GM23338 (cell line): ENCODE data around the gene SAMD10. TPM values are rescaled to one million over a fixed set of nuclear protein-coding genes. Genes with fewer than 3 reads are reported as not detected.

ENCODE experiments used
- ATAC-seq: fragments of 200-7000 bp; cut with Tn5 transposase; 3 replicates; pipeline ENCODE4 v1.9.1; 2020
- DNase-seq: peaks from one replicate; pipeline ENCODE4 v3.0.0-alpha.2; 2015; ENCODE audit warnings: low spot score
- H2AFZ ChIP-seq: fragments of 200-600 bp; sonication (generic); 2 replicates; pipeline ENCODE4 v1.8.0; 2016; ENCODE audit warnings: antibody characterized with exemption, mild to moderate bottlenecking, moderate library complexity
- H3F3A ChIP-seq: fragments of 200-600 bp; sonication (generic); replicated peaks from 2 replicates; pipeline ENCODE4 v1.8.0; 2017; ENCODE audit warnings: antibody characterized with exemption, mixed run types, low read depth
- H3K27ac ChIP-seq: fragments of 200-600 bp; sonication (generic); 2 replicates; pipeline ENCODE4 v1.6.1; 2016; ENCODE audit warnings: low read depth
- H3K27me3 ChIP-seq: fragments of 200-600 bp; sonication (generic); 2 replicates; pipeline ENCODE4 v1.8.0; 2016; ENCODE audit warnings: mild to moderate bottlenecking, mixed run types, moderate library complexity; ENCODE audit not compliant: insufficient read depth
- H3K36me3 ChIP-seq: fragments of 200-600 bp; sonication (generic); 2 replicates; pipeline ENCODE4 v1.8.0; 2016; ENCODE audit warnings: mild to moderate bottlenecking; ENCODE audit not compliant: insufficient read depth
- H3K4me1 ChIP-seq: fragments of 200-600 bp; sonication (generic); 2 replicates; pipeline ENCODE4 v1.8.0; 2016; ENCODE audit warnings: mild to moderate bottlenecking, moderate library complexity; ENCODE audit not compliant: insufficient read depth
- H3K4me2 ChIP-seq: fragments of 200-600 bp; sonication (generic); 2 replicates; pipeline ENCODE4 v1.7.1; 2017; ENCODE audit warnings: mixed run types
- H3K4me3 ChIP-seq: fragments of 200-600 bp; sonication (generic); 2 replicates; pipeline ENCODE4 v1.6.1; 2016; ENCODE audit warnings: mixed run types
- H3K79me2 ChIP-seq: fragments of 200-600 bp; sonication (generic); replicated peaks from 2 replicates; pipeline ENCODE4 v1.8.0; 2017; ENCODE audit warnings: mild to moderate bottlenecking; ENCODE audit not compliant: insufficient read depth
- H3K9me2 ChIP-seq: fragments of 200-600 bp; sonication (generic); 2 replicates; pipeline ENCODE4 v1.8.0; 2017; ENCODE audit not compliant: insufficient read depth
- H4K20me1 ChIP-seq: fragments of 200-600 bp; sonication (generic); replicated peaks from 2 replicates; pipeline ENCODE4 v1.8.0; 2017; ENCODE audit warnings: mild to moderate bottlenecking; ENCODE audit not compliant: insufficient read depth
- H3K27ac Mint-ChIP-seq: 2 replicates; pipeline ENCODE4 v1.8.0; 2020; ENCODE audit warnings: inconsistent platforms, mild to moderate bottlenecking, moderate library complexity, mixed read lengths
- H3K27me3 Mint-ChIP-seq: 3 replicates; pipeline ENCODE4 v1.8.0; 2022; ENCODE audit warnings: low read depth, mild to moderate bottlenecking, moderate library complexity, mixed read lengths, inconsistent platforms; ENCODE audit not compliant: insufficient read depth, poor library complexity
- H3K36me3 Mint-ChIP-seq: 3 replicates; pipeline ENCODE4 v1.8.0; 2021; ENCODE audit warnings: low read depth, mild to moderate bottlenecking, inconsistent platforms, moderate library complexity, mixed read lengths
- H3K4me1 Mint-ChIP-seq: 3 replicates; pipeline ENCODE4 v1.8.0; 2020; ENCODE audit warnings: mild to moderate bottlenecking, inconsistent platforms, mixed read lengths
- H3K4me3 Mint-ChIP-seq: 3 replicates; pipeline ENCODE4 v1.8.0; 2021; ENCODE audit warnings: moderate library complexity, mild to moderate bottlenecking, inconsistent platforms, mixed read lengths
- H3K9me3 Mint-ChIP-seq: 3 replicates; pipeline ENCODE4 v1.8.0; 2020; ENCODE audit warnings: moderate library complexity, mild to moderate bottlenecking, inconsistent platforms, mixed read lengths
- CREB1 ChIP-seq: fragments of 250-450 bp; sonication (Bioruptor Pico); IDR thresholded peaks from 2 replicates; pipeline ENCODE4 v1.5.0; 2020; ENCODE audit warnings: low read depth, mild to moderate bottlenecking, moderate library complexity
- CTCF ChIP-seq, 2 experiments: fragments of 200-600 bp in 1 of 2; sonication (generic) in 1 of 2; conservative IDR thresholded peaks; 2 replicates each; pipeline versions ENCODE4 v1.5.1 to v1.6.1; 2016 to 2017; ENCODE audit warnings: antibody characterized with exemption in 2 of 2, low read depth in 2 of 2, mild to moderate bottlenecking in 2 of 2, moderate library complexity in 1 of 2
- ETS1 ChIP-seq: IDR thresholded peaks from 2 replicates; pipeline ENCODE4 v1.6.1; 2016; ENCODE audit warnings: antibody characterized with exemption
- EZH2 ChIP-seq: fragments of 200-600 bp; sonication (generic); IDR thresholded peaks from one replicate; pipeline ENCODE4 v1.8.0; 2017; ENCODE audit warnings: antibody characterized with exemption, mild to moderate bottlenecking, low read depth; ENCODE audit not compliant: unreplicated experiment
- EZH2phosphoT487 ChIP-seq: fragments of 200-600 bp; sonication (generic); IDR thresholded peaks from one replicate; pipeline ENCODE4 v1.8.1; 2018; ENCODE audit warnings: antibody characterized with exemption; ENCODE audit not compliant: unreplicated experiment
- JUNB ChIP-seq: IDR thresholded peaks from one replicate; pipeline ENCODE4 v1.6.1; 2016; ENCODE audit warnings: antibody characterized with exemption; ENCODE audit not compliant: unreplicated experiment
- NANOG ChIP-seq: IDR thresholded peaks from 2 replicates; pipeline ENCODE4 v1.6.1; 2016; ENCODE audit warnings: antibody characterized with exemption, borderline replicate concordance
- POLR2AphosphoS5 ChIP-seq: IDR thresholded peaks from 2 replicates; pipeline ENCODE4 v1.6.1; 2016; ENCODE audit warnings: antibody characterized with exemption, low read depth
- REST ChIP-seq: IDR thresholded peaks from one replicate; pipeline ENCODE4 v1.6.1; 2018; ENCODE audit warnings: antibody characterized with exemption; ENCODE audit not compliant: unreplicated experiment
- STAT1 ChIP-seq: IDR thresholded peaks from one replicate; pipeline ENCODE4 v1.6.1; 2016; ENCODE audit warnings: antibody characterized with exemption; ENCODE audit not compliant: unreplicated experiment
- ZNF114 ChIP-seq: fragments of 250-450 bp; sonication (Bioruptor Pico); IDR thresholded peaks from 2 replicates; pipeline ENCODE4 v1.5.0; 2020; ENCODE audit warnings: mild to moderate bottlenecking, moderate library complexity
- ZNF331 ChIP-seq: fragments of 250-450 bp; sonication (Bioruptor Pico); IDR thresholded peaks from 2 replicates; pipeline ENCODE4 v1.5.0; 2020; ENCODE audit warnings: low read depth, mild to moderate bottlenecking, moderate library complexity
- ZNF462 ChIP-seq: fragments of 250-450 bp; sonication (Bioruptor Pico); IDR thresholded peaks from 2 replicates; pipeline ENCODE4 v1.5.0; 2020; ENCODE audit warnings: mild to moderate bottlenecking, moderate library complexity
- polyA plus RNA-seq: library from polyadenylated mRNA; unstranded; fragments of >200 nt; fragmentation: Nextera tagmentation; extraction: Ambion mirVana; gene quantifications from 2 replicates; pipeline ENCODE4 v1.2.1, GENCODE V29; 2016
- total RNA-seq: library from RNA; depleted of rRNA; stranded (reverse); fragments of >200 nt; shearing (Covaris generic); gene quantifications from 2 replicates; pipeline ENCODE4 v1.2.3, GENCODE V29; 2014

Gene SAMD10
- total and polyA plus RNA-seq, 2 experiments from 2014 or later: 2.1 to 7.3 TPM

GRCh38 chr20:64022671-64023360 lies 43.4 kb upstream of the SAMD10 start:
- Histone ChIP-seq H3K4me3 (no peak overlapping the region), H3K79me2 (no peaks in the 10 kb centered on the region), H3K36me3 (peaks cover 5% of the 10 kb centered on the region; the same call in 1 of the 2 replicates), H3K27ac (no peak overlapping the region), H2AFZ (no peak overlapping the region), H3K4me1 (no peaks in the 10 kb centered on the region), H3K4me2 (no peak overlapping the region), H3F3A (0 out of 2 replicates have a peak, but pooled peaks cover 6% of the 10 kb centered on the region), H3K9me2 (no peaks in the 10 kb centered on the region), H3K27me3 (no peaks in the 10 kb centered on the region), H4K20me1 (0 out of 2 replicates have a peak, but pooled peaks cover 3% of the 10 kb centered on the region)
- Mint-ChIP-seq H3K9me3 (no peaks in the 10 kb centered on the region), H3K4me1 (no peaks in the 10 kb centered on the region; the same call in 2 of the 3 replicates), H3K36me3 (peaks cover 77% of the 10 kb centered on the region), H3K4me3 (no peak overlapping the region), H3K27me3 (peaks cover 8% of the 10 kb centered on the region), H3K27ac (no peak overlapping the region)
- ATAC-seq (no peak), DNase-seq (no peak)
- TF ChIP-seq ZNF462 (CRISPR knock-in tag) (no peak), JUNB (no peak), EZH2 (no peak), ZNF114 (CRISPR knock-in tag) (no peak), ZNF331 (no peak), STAT1 (no peak), NANOG (no peak), CREB1 (no peak), CTCF (conservative IDR thresholded peaks at IDR 0.05; ENCODE audit: low read depth in 2 of 2) (no peak), REST (no peak), POLR2AphosphoS5 (no peak), ETS1 (no peak), EZH2phosphoT487 (no peak)
